ENCODE measurements around the gene TSC22D4.
"Not testable (repeated sequence)": the region's sequence is repeated elsewhere in the genome, so short reads cannot be mapped to it uniquely, and the experiment has no call there.

TSC22D4 gene

GRCh38 chr7:100478958-100479660, at the start of gene TSC22D4:
TSC22D4 (minus strand) TSS chr7:100479214; CDS start chr7:100478038, 1,176 bp downstream.
- DNase-seq, result peak; percentile 94

- DNase-seq, result not testable (repeated sequence)
Measured at GRCh38 chr7:100528108-100528866, 49.3 kb upstream of the TSC22D4 start.

- DNase-seq, result not testable (repeated sequence)
Measured at GRCh38 chr7:100523192-100523591, 44.2 kb upstream of the TSC22D4 start.

GRCh38 chr7:100521909-100522593, 43.0 kb upstream of the TSC22D4 start:
- DNase-seq, result not testable (repeated sequence)

GRCh38 chr7:100521076-100521475, 42.1 kb upstream of the TSC22D4 start:
- no peak for DNase-seq

GRCh38 chr7:100520138-100520537, 41.1 kb upstream of the TSC22D4 start:
- no peak for DNase-seq

GRCh38 chr7:100519580-100519979, 40.6 kb upstream of the TSC22D4 start:
- no peak for DNase-seq

- DNase-seq, result no peak
Measured at GRCh38 chr7:100517305-100517704, 38.3 kb upstream of the TSC22D4 start.

- peak; percentile 76 for DNase-seq
Measured at GRCh38 chr7:100516135-100516812, 37.3 kb upstream of the TSC22D4 start.

GRCh38 chr7:100515072-100515532, 36.1 kb upstream of the TSC22D4 start:
- DNase-seq, result no peak

- DNase-seq, result no peak
Measured at GRCh38 chr7:100513212-100513810, 34.3 kb upstream of the TSC22D4 start.

- no peak for DNase-seq
Measured at GRCh38 chr7:100510437-100511239, 31.6 kb upstream of the TSC22D4 start.

- no peak for DNase-seq
Measured at GRCh38 chr7:100509231-100509630, 30.2 kb upstream of the TSC22D4 start.

- DNase-seq, result no peak
Measured at GRCh38 chr7:100506356-100506923, 27.4 kb upstream of the TSC22D4 start.

- DNase-seq, result no peak
Measured at GRCh38 chr7:100504887-100505611, 26.0 kb upstream of the TSC22D4 start.

- DNase-seq, result not testable (repeated sequence)
Measured at GRCh38 chr7:100504031-100504430, 25.0 kb upstream of the TSC22D4 start.

- not testable (repeated sequence) for DNase-seq
Measured at GRCh38 chr7:100500743-100501142, 21.7 kb upstream of the TSC22D4 start.

- no peak for DNase-seq
Measured at GRCh38 chr7:100496509-100496908, 17.5 kb upstream of the TSC22D4 start.

GRCh38 chr7:100493476-100494264, 14.7 kb upstream of the TSC22D4 start:
- peak; percentile 52 for DNase-seq
